ES-I3 (cell line): ENCODE results near the gene ATG14.
"Not testable (repeated sequence)": the region's sequence is repeated elsewhere in the genome, so short reads cannot be mapped to it uniquely, and the experiment has no call there.

Experiments used
- H3K36me3 ChIP-seq: 2 replicates; pipeline ENCODE4 v1.6.1; 2013; ENCODE audit warnings: mild to moderate bottlenecking, low read length, control low read depth, moderate library complexity; ENCODE audit not compliant: insufficient read depth
- H3K4me1 ChIP-seq: 2 replicates; pipeline ENCODE4 v1.6.1; 2013; ENCODE audit warnings: mild to moderate bottlenecking, control low read depth, low read length; ENCODE audit not compliant: insufficient read depth
- H3K9ac ChIP-seq: 2 replicates; pipeline ENCODE4 v1.6.1; 2013; ENCODE audit warnings: low read depth, mild to moderate bottlenecking, low read length, moderate library complexity
- H3K9me3 ChIP-seq: 2 replicates; pipeline ENCODE4 v1.6.1; 2013; ENCODE audit warnings: mild to moderate bottlenecking, low read length, moderate library complexity; ENCODE audit not compliant: control insufficient read depth, insufficient read depth

ATG14 gene

DNA sequence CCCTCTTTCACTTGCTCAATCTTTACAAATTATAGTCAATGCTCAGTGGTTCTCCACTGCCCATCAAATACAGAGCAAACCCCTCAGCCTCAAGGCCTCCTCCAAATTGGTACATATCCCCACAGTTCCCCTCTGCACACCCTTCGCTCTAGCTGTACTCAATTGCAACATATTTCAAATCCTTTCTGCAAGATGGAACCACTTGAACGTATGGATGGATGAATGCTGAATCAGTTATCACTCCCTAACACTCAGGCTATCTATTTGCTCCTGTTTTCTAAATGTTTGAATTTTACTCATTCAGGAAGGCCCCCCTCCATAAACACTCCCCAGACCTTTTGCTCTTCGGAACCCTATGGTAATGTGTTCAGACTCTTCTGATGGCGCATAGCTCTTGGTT, 24.5 kb downstream of the ATG14 start:
- Histone ChIP-seq H3K9ac (no peak overlapping the region), H3K4me1 (no peaks in the 10 kb centered on the region), H3K9me3 (no peaks in the 10 kb centered on the region), H3K36me3 (peaks cover 12% of the 10 kb centered on the region; the same call in 1 of the 2 replicates)

DNA sequence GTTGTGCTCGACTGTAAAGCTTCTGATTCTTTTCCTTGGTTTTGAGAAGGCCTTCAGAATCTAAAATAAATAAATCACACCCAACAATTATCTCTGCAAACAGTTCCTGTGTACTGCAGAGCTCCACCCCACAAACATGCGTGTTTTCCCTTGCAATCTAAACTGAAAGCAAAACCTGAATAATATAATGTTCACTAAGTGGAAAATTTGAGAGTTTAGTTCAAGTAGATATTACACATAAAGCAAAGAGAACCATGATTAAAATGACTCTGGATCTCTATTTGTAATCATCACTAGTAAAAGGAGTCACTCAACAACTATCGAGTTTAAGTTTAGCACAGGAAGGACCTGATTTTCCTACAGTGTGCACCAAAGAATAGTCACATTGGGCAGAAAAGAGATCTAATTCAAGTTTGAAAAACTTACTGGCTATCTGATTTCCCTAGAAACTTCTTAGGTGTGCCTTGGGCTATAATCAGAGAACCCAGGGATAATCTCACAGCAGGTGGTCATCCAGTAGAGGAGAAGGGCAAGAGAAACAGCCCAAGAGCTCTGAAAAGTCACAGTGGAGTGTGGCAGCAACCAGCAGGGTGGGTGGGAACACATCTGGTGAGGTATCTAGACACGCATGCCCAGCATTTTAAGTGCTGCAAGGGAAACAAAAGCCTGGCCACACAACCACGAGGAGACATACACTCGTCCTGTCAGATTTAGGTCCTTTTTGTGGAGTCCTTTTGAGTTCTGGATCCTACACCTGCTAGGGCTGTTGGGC, 25.4 kb downstream of the ATG14 start:
- Histone ChIP-seq H3K4me1 (no peaks in the 10 kb centered on the region), H3K36me3 (peaks cover 14% of the 10 kb centered on the region; the same call in 1 of the 2 replicates)

DNA sequence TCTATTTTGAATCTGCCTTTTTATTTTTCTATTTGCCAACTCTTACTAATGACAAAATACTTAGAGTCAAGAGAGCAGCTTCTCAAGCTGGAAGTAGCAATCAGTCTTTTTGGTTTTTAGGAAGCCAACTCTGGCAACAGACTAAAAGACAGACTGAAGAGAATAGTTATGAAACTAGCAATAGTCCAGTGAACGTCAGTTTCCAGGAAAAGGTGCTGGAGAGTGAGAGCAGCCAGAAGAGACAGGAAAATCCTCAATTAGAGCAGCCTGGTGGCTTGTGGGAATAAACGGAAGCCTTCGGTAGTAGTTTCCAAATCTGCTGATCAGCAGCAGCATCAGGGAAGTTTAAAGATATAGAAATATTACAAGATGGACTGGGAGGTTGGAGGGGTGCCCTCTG, 27.1 kb downstream of the ATG14 start:
- H3K9me3 ChIP-seq, result no peaks in the 10 kb centered on the region
- H3K36me3 ChIP-seq, result peaks cover 14% of the 10 kb centered on the region; the same call in 1 of the 2 replicates
- no peak overlapping the region for H3K9ac ChIP-seq
- no peaks in the 10 kb centered on the region for H3K4me1 ChIP-seq

More for the DNA sequence above, 25.4 kb downstream of the ATG14 start:
- H3K9me3 ChIP-seq, result no peaks in the 10 kb centered on the region
- H3K9ac ChIP-seq, result no peak overlapping the region

DNA sequence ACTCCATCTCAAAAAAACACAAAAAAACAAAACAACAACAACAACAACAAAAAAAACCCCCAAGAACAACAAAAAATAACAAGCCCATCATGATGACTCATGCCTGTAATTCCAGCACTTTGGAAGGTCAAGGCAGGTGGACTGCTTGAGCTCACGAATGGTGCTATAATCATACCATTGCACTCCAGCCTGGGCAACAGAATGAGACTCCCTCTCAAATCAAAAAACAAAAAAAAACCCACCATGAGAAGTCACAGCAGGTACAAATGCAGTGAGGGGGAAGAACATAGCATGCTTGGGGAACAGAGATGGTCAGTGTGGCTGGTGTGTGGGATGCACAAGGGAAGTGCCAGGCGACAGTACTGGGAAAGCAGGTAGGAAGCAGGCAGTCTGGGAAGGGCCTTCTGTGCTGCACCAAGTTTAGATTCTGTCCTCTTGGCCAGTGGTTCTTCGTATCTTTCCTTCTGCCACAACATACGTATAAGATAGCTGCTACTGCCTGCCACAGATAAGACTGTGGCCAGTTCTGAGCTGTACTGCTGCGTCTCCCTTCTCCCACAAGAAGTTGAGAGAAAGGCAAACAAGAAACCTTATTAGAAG, 28.0 kb downstream of the ATG14 start:
- H3K4me1 ChIP-seq, result no peaks in the 10 kb centered on the region
- no peaks in the 10 kb centered on the region for H3K9me3 ChIP-seq
- peaks cover 11% of the 10 kb centered on the region; the same call in 1 of the 2 replicates for H3K36me3 ChIP-seq

DNA sequence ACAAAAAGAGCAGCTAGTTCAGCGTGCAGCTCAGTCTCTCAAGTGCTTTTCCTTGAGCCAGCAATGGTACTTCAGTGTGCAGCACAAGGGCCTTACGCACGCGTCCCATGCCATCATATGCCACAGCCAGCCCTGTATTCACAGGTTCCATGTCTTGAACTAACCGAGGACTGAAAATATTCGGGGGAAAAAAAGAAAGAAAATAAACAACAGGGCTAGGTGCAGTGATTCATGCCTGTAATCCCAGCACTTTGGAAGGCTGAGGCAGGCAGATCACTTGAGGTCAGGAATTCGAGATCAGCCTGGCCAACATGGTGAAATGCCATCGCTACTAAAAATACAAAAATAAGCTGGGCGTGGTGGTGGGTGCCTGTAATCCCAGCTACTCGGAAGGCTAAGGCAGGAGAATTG, 28.6 kb downstream of the ATG14 start:
- H3K4me1 ChIP-seq, H3K9me3 ChIP-seq, H3K9ac ChIP-seq: not testable (repeated sequence)
- H3K36me3 ChIP-seq, result peaks cover 11% of the 10 kb centered on the region; the same call in 1 of the 2 replicates

More for the DNA sequence above, 28.0 kb downstream of the ATG14 start:
- H3K9ac ChIP-seq, result no peak overlapping the region

DNA sequence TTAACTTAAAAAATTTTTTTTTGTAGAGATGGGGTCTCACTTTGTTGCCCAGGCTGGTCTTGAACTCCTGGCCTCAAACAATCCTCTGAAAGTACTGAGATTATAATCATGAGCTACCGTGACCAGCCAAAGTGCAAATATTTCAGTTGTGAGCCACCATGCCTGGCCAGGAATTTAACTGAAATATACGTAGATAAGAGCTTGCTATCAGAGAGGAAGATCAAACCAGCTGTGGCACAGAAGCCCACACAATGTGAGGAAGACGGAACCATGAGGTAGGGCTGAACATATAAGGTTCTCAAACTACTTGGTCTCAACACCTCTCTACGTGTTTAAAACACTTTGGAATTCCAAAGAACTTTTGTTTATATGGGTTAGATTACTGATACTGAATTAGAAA, 29.1 kb downstream of the ATG14 start:
- Histone ChIP-seq H3K9ac (no peak overlapping the region), H3K36me3 (peaks cover 11% of the 10 kb centered on the region; the same call in 1 of the 2 replicates), H3K4me1 (no peaks in the 10 kb centered on the region), H3K9me3 (no peaks in the 10 kb centered on the region)

DNA sequence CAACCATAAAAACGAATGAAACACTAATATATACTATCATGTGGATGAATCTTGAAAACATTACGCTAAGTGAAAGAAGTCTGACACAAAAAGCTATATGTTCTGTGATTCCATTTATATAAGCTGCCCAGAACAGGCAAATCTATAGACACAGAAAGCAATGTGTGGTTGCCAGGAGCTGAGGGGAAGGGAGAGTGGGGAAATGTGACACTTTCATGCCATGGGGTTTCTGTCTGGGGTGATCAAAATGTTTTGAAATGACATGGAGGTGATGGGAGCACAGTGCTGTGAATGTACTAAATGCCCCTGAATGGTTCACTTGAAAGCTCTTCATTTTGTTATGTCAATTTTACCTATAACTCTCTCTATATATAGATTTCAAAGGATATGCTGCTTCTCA, 30.1 kb downstream of the ATG14 start:
- Histone ChIP-seq H3K9me3 (no peaks in the 10 kb centered on the region), H3K36me3 (peaks cover 11% of the 10 kb centered on the region; the same call in 1 of the 2 replicates), H3K9ac (no peak overlapping the region), H3K4me1 (no peaks in the 10 kb centered on the region)

DNA sequence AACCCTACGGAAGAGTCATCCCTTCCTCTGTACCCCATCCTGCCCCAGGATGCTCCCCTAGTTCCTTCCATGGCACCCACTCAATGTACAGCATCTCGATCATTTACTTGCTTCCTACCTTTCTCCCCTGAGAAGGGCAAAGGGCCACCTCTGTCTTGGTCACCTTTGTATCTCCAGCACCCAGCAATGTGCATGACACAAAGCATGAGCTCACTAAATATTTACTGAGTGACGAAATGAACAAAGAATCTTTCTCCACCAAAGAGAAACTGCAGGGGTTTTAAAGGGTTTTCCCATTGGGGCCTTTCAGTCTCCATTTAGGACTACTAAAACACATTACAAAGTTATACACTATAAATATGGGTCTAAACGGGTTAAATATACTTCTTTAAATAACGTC, 30.6 kb downstream of the ATG14 start:
- Histone ChIP-seq H3K9ac (no peak overlapping the region), H3K4me1 (no peaks in the 10 kb centered on the region), H3K9me3 (no peaks in the 10 kb centered on the region), H3K36me3 (peaks cover 8% of the 10 kb centered on the region; the same call in 1 of the 2 replicates)

DNA sequence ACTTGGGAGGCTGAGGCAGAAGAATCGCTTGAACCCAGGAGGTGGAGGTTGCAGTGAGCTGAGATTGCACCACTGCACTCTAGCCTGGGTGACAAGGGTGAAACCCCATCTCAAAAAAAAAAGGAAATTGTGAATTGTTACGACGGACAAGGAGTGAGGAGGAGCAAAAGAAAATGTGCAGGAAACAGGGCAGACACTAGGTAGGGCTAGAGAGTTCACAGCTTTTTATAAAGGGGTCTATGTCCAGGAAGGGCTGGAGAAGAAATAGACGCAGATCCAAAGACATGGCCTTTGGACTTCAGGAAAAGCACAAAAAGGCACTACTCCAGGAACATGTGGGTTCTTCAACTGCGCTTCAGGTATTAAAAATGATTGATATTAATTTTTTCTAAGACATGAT, 34.4 kb downstream of the ATG14 start:
- Histone ChIP-seq H3K4me1 (no peaks in the 10 kb centered on the region), H3K36me3 (peaks cover 6% of the 10 kb centered on the region; the same call in 1 of the 2 replicates), H3K9ac (no peak overlapping the region), H3K9me3 (no peaks in the 10 kb centered on the region)

DNA sequence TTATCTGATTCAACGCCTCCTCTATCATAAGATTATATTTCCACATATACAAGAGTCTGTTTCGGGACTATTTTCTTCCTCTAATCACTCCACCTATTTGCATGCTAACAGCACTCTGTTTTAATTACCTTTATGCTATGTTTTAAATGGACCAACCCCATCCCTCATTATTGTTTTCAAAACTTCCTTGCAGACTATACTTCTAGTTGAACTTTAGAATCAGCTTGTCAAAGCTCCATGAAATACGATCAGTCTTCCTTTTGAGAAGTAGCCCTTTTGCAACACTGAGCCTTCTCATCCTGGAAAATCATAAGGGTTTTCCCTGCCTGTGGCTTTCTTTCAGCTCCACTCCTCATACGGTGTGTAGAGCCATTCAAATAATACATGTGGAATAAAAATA, 36.9 kb downstream of the ATG14 start:
- no peaks in the 10 kb centered on the region for H3K9me3 ChIP-seq
- H3K4me1 ChIP-seq, result no peaks in the 10 kb centered on the region
- no peaks in the 10 kb centered on the region for H3K36me3 ChIP-seq
- H3K9ac ChIP-seq, result no peak overlapping the region

DNA sequence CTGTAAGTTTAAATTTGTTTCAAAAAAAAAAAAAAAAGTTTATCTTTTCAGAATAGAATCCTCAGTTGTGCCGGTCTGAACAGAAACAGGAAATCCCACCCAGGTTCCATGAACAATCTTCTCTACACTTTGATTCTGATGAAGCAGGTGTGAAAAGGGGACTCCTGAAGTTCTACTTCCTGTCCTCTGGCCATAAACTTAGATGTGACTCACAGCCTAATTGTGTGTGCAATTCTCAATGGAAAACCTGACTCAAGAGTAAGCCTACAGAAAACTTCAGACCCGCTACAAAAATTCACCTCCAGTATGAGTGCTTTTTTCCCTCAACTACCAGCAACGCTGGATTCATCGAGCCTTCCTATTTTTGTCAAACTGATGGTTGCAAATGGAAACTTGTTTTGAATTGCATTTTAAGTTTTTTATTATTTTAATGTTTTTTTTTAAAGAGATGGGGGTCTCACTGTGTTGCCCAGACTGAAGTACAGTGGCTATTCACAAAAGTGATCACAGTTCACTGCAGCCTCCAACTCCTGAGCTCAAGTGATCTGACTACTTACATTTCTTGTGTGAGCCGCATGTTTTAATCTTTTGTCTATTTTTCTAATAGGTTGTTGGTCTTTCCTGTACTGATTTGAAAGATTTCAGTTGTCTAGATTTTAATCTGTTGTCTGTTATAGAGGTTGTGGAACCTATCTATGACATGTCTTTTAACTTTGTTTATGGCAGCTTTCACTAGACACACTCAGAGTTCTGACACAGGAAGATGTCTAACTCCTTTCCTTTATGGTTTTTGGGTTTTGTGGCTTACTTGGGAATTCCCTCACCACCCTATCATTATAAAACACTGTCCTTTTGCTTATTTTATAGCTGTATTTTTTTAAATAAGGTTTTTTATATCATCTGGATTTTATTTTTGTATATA, 37.6 kb downstream of the ATG14 start:
- Histone ChIP-seq H3K9ac (no peak overlapping the region), H3K9me3 (no peaks in the 10 kb centered on the region), H3K36me3 (no peaks in the 10 kb centered on the region), H3K4me1 (no peaks in the 10 kb centered on the region)

DNA sequence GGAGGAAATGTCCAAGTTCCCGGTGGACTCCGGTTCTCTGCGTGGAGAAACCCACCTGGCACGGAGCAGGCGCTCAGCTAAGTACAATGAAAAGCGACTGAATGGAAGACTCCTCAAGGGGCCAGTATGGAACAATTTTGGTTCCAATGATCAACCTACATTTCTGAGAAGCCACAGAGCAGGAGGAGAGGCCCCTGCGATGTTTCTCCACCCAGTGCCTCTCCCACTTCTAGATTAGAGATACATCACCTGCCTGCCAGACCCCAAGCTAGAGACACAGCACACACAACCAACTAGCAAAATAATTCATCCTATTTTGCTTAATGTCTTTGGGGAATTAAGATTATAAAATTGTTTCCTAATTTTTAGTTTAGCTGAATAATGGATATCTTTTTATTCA, 38.8 kb downstream of the ATG14 start:
- Histone ChIP-seq H3K9ac (no peak overlapping the region), H3K9me3 (no peaks in the 10 kb centered on the region), H3K4me1 (no peaks in the 10 kb centered on the region), H3K36me3 (no peaks in the 10 kb centered on the region)

DNA sequence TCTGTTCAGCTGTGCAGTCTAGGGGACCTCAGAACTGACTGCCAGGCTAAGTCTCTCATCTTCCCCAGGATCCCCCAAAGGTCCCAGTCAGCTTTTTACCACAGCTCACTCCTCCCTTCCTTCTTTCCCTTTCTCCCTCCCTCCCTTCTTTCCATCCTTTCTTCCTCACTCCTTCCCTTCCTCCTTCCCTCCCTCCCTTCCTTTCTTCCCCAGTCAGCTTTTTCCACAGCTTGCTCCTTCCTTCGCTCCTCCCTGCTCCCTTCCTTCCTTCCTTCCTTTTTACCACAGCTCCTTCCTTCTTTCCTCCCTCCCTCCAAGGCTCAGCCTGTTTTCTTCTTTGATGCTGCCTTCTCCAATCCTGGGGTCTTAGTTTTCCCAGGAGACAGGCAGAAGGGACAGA, 39.2 kb downstream of the ATG14 start:
- no peaks in the 10 kb centered on the region for H3K36me3 ChIP-seq
- no peaks in the 10 kb centered on the region for H3K9me3 ChIP-seq
- no peak overlapping the region for H3K9ac ChIP-seq
- H3K4me1 ChIP-seq, result no peaks in the 10 kb centered on the region

DNA sequence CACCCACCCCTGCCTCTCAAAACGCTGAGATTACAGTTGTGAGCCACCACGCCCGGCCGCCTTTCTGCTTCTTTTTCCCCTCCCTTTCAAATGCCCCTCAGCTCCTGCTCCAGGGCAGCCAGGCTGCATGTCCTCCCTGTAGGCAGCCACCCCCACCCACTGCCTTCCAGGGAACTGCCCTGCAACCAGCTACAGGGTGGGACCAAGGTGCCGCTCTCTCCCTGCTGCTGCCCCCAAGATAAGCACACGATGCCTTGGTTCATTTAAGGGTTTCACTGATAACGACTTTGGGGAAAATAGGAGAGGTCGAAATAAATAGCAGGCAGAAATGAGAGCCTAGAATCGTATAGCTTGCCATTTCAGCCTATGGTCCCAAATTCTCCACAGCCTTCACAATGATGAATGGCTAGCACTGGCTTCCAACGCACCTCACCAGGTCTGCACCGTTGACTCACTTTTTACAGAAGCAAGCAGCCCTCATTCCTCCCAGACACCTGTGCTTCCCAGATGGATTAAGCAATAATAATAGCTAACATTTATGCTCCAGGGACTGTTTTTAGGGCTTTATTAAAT, 40.7 kb downstream of the ATG14 start:
- H3K4me1 ChIP-seq, result no peaks in the 10 kb centered on the region
- H3K9me3 ChIP-seq, result no peaks in the 10 kb centered on the region
- no peak overlapping the region for H3K9ac ChIP-seq
- no peaks in the 10 kb centered on the region for H3K36me3 ChIP-seq
